NK-92 (cell line): ENCODE measurements around the gene MYL12A.
"Not testable (repeated sequence)": the region's sequence is repeated elsewhere in the genome, so short reads cannot be mapped to it uniquely, and the experiment has no call there.

Experiments used
- DNase-seq: peaks from one replicate; lab custom pipeline; 2025; ENCODE audit not compliant: unreplicated experiment; lab: John Stamatoyannopoulos, UW

The MYL12A gene

GRCh38 chr18:3254725-3255124 lies 7.1 kb downstream of the MYL12A start:
- no peak for DNase-seq

DNA sequence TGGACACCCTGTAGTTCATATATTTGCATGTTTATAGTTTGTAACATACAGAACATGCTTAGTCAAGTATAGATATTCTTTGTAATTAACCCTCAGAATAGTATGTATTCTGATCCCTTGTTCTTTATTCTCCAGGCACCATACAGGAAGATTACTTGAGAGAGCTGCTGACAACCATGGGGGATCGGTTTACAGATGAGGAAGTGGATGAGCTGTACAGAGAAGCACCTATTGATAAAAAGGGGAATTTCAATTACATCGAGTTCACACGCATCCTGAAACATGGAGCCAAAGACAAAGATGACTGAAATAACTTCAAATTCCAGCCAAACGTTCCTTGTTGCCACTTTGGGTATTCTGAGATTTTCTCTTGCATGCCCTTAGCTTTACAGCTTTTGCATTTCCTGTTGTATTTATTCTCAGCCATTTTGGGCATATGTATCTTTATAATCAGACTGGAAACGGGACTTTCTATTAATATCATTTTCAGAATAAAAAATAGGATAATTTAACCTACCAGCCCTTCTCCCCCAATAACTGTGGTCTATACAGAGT lies 8.1 kb downstream of the MYL12A start:
- DNase-seq, result no peak

DNA sequence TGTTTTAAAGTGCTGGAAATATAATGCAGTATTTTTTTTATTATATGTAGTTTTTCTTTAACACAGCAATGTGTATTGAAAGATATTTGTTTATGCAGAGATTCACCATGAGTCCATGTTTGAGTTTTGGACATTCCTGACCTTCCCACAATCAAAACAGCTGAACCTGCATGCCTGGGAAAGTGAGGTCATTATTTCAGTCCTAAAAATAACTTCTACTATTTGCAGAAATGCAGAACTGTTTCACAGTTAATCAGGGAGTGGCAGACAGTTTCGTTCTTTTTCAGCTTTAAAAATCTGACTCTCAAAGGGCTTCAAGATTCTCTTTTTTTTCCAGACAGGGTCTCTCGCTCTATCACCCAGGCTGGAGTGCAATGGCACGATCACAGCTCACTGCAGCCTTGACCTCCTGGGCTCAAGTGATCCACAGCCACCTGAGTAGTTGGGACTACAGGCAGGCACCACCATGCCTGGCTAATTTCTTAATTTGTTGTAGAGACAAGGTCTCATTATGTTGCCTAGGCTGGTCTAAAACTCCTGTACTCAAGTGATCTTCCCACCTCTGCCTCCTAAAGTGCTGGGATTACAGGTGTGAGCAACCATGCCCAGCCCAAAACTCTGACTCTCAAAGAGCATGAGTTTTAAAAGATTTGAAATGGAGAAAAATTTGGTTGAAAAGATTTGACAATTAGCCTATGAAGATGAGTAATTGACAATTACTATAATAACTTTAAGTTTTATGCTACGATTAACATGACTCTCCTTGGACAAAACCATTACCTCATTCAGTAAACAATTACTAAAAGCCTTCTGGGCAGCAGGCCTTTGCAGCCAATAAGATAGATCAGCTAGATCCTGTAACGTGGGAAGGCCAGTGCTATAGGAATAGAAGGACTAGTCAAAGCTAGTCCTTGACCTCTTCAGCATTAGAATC lies 9.4 kb downstream of the MYL12A start:
- DNase-seq, result no peak

DNA sequence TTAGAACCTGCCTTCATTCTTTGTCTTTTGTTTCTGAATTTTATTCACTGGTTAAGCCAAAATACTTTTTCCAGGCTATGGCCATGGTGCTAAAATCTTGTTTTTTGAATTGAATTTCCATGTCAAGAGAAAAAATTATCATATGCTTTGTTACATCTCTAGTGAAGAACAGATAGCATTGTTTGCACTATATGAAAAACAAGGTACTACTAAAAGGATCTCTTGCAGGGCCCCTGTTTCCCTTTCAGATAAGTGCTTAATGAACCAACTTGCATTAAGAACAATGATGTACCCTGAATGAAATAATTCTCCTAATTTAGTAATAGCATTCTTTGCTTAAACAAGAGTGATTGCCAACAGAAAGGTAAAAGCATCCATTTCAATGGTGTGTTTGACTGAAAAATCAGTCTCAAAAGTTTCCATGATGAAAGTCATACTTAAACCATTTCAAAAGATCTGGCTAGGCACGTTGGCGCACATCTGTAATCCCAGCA lies 10.1 kb downstream of the MYL12A start:
- DNase-seq, result no peak

GRCh38 chr18:3260995-3261372 lies 13.4 kb downstream of the MYL12A start:
- DNase-seq, result no peak

DNA sequence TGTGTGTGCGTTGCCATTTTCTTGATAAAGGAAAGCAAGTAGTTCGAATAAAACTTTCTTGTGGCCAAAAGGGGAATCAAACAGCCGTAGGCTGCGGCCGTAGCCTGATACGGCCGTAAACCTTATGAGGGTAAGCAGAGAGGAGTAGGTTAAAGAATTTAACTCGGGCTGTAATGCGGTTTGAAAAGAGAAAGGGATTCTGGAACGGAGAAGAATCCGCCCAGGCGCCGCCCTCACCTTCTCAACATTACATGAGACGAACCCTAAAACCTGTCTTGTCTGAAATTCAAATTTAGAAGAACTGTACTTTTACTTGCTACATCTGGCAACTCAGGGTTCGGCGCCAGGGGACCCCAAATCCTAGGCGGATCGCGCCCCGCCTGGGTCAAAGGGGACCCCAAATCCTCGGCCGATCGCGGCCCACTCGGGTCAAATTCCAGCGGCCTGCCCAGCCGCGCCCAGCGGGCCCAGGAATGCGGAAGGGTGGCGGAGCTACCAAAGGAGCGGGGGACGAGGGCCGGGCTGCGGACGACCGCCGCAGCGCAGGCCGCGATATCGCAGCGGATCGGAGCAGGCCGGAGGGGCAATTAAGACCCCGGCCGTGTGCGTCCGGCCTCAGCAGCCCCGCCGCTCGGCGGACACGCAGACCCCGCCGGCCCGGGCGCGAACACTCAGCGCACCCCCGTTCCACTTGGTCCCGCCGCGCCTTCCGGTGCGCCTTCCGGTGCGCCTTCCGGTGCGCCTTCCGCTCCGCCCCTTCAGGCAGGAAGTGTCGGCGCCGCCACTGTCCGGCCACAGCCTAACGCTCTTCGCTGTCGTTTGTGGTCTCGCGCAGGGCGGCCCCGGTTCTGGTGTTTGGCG lies 14.0 kb downstream of the MYL12A start, which contains the start of gene MYL12B:
Gene MYL12B, plus strand, starts transcription at position 761 of the 861 bp plus-strand sequence. CDS start 10,766 bp downstream, outside the sequence.
- DNase-seq, result no peak

DNA sequence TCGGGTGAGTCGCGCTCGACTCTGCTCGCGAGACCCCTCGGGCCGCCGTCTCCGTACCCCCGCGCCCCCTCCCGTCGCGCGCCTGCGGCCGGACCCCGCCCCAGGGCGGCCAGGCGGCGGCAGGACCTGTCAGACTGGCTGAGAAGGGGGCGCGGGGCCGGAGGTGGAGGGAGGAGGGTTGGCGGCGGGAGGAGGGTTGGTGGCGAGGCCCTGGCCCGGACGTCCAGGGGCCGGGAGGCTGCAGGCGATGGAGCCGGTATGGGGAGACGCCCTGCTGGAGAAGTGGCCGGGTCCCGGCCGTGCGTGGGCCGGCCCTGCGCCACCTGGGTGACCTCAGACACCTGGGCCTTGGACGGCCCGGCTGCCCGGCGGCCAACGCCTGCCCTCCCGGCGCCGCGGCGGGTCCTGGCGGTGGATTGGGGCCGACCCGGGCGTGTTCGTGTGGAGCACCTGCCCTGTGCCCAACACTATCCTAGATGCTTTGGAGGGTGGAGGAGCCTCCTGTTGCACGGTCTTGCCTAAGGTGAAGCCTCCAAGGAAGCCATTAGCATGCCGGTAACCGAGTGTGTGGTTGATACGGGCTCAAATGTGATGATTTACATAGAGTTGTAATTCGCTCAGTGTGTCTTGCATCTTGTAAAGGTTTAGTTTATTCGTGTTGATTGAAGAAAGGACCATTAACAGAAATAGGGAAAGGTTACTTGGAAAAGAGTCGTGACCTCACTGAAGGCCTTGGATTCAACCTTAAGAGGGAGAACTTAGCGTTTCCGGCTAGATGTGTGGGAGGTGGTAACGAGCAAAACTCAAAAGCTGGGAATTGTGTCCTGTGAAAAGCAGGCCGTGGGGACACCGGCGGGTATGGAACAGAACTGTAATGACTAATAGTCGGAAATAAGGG lies 14.9 kb downstream of the MYL12A start:
- no peak for DNase-seq

DNA sequence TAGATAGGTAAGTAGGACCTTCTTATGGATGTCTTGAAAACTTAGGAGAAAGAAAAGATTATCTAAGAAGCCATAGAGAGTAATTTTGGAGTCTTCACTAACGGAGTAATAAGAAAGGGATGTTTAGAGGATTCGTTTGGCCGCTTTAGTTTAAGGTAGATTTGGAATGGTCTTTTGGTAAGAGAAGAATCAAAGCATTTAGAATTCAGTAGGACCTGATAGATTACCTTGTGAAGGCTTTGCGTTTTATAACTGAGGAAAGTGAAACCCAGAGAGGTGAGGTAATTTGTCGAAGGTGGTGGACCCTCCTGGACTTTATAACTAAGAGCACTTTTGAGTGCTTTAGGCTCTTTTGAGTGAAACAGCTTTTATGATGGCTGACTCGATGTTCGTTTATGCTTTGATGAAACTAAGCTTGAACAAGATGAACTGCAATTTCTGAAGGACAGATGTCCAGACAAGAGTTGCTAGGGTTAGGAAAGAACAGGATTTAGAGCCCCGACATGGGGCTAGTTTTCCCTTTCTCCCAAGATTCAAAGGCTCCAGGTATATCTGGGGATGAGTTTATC lies 15.6 kb downstream of the MYL12A start:
- DNase-seq, result no peak

DNA sequence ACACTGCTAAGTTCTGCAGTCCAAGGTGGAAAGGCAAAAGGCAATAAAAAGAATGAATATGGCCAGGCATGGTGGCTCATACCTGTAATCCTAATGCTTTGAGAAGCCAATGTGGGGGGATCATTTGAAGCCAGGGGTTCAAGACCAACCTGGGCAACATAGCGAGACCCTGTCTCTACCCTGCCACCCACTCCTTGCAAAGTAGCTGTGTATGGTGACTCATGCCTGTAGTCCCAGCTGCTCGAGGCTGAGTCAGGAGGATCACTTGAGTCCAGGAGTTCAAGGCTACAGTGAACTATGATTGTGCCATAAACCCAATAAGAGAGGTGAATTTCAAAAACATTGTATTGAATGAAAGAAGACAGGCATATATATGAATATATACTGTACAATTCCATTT lies 16.8 kb downstream of the MYL12A start:
- DNase-seq, result no peak

GRCh38 chr18:3265564-3266033 lies 18.0 kb downstream of the MYL12A start:
- DNase-seq, result no peak

DNA sequence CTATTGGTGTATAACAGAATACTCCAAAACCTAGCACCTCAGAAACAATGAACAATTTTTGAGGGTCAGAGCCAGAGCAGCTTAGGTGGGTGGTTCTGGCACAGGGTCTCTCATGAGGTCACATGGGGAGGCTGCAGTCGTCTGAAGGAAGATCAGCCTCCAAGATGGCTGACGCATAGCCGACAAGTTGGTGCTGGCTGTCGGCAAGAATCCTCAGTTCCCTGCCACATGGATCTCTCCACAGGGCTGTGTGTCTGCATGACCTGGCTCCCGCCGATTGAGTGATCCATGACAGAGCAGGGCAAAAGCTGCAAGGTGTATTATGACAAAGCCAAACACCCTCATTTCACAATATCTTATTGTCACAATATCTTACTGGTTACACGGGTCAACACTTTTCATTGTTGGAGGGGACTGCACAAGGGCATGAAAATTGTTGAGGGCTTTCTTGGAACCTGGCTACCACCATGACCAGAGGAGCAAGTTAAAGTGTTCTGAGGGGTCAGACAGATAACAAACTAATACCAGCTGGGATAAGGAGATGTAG lies 18.5 kb downstream of the MYL12A start:
- DNase-seq, result no peak

DNA sequence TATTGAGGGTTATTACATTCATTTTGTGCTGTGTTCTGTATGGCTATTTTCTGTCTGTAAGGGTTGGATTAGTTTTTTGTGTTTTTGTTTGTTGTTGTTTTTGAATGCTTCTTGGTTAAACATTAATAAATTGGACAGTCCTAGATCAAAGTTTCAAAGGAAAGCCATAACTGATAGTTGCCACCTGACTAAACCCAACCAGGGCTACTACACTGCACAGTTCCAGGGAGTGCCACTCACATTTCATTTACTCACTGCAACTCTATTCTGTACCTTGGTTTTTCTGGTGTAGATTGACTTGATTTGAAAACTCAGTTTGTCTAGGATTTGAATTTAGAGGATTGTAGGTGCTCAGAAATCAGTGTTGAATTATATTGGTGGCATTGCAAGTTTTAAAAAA lies 20.7 kb downstream of the MYL12A start:
- no peak for DNase-seq

DNA sequence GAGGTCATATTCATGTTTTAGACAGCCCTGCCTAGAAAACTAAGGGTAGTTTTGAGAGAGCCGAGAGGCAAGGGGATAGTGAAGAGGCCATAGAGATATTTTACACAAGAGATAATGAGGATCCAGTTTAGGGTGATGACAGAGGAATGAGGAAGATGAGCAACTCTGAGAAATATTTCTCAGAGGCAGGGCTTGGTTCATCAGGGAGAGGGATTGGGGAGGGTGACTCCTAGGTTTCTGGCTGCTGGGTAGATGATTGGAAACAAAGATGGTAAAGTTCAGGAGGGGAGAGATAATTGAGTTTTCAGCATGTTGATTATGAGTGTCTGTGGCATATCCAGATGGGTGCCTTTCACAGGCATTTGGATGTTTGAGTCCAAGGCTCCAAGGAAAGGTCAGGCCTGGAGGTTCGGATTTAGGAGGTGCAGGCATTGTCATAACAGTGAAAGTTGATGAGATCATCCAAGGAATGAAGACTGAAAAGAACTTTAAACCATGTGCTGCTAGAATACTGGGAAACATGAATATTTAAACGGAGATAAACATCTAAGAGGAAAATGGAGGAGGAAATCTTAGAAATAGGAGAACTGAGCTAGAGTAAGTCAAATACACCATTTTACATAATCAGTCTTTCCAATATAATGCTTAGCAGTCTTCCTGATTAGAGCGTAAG lies 21.8 kb downstream of the MYL12A start:
- DNase-seq, result no peak

DNA sequence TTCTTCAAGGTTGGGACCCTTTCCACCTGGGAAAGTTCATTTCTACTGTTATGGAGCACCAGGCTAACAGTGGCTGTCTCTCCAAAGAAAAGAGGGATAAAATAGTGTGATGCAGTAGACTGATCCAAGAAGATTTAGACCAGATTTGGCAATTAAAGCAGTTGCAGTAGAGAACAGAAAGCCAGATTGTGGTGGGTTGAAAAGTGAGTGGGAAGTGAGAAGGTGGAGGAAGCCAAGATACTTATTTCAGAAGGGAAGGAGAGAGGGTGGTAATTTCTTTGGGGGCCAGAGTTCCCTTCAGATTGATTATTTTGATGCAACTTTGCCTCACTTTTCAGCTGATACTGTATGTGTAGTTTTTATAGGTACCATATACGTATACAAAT lies 22.3 kb downstream of the MYL12A start:
- DNase-seq, result no peak

DNA sequence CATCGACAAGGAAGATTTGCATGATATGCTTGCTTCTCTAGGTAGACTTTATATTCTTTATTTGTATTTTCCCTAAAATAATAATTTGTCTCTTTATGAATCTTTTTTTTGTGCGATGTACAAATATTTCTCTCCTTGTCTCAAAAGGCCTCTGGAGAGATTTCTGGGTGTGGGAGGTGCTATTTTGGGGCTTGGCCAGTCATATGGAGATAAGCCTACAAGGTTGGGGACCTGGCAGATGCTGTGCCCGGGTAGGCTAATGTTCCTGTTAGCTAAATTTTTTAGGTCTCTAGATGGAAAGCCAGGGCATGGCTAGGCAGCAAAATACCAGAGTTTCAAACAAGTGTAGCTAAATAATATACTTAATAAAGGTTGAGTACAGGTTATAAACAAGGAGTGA lies 25.4 kb downstream of the MYL12A start:
- no peak for DNase-seq

DNA sequence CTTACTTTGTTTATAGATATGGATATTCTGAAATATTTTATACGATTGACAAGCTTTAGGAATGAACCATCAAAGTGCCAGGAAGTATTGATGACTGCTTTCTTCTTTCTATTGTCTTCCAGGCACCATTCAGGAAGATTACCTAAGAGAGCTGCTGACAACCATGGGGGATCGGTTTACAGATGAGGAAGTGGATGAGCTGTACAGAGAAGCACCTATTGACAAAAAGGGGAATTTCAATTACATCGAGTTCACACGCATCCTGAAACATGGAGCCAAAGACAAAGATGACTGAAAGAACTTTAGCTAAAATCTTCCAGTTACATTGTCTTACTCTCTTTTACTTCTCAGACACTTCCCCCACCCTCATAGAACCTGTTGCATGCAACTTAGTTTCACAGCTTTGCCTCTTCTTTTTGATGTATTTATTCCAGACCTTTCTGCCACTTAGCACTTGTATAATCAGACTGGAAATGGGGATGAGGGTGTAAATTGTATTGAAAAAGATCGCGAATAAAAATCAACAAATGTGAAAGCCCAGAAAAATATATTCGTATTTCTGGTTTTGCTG lies 30.1 kb downstream of the MYL12A start:
- not testable (repeated sequence) for DNase-seq

DNA sequence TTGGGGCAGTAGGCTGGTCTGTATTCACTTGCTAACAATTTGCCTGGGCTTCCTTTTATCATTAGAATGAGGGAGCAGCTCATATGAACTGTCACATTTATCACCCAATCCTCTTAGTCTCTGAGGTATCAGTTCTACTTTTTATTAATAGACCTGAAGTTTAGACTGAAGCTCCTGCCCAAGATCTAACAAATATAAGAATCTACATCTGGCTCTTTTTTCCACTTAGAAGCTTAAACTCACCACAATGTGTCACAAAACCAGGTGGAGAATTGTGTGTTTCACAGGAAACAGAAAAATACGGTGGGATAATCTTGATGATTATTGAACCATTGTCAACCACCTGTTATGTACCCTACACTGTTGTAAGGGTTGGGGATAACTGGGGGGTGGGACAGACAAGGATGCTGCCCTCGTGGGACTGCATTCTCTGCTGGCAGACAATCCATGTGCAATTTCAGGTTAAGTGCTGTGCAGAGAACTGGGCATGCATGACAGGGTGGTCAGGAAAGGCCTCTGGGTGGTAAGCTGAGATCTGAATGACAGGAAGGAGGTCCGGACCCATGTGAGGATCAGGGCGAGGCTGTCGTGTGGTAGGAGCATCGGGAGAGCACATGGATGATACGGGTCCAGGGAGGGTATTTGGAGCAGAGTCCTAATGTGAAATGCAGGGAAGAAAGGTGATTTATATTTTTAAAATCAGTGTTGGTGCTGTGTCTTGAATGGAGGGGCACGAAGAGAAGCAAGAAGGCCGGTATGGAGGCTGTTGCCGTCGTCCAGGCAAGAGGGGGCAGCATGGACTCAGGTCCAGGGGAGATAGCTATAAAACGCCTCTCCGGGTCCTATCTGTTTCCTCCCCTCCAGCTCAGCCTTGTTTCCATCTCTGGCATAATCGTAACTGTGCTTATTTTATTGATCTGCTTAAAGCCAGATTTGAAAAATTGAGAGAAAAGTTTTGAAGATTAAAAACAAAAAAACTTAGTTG lies 31.9 kb downstream of the MYL12A start:
- DNase-seq, result no peak
